ENCODE measurements around the gene RSAD2. TPM values are rescaled to one million over a fixed set of nuclear protein-coding genes. Genes with fewer than 3 reads are reported as not detected.
"Not testable (repeated sequence)": the region's sequence is repeated elsewhere in the genome, so short reads cannot be mapped to it uniquely, and the experiment has no call there.

Gene RSAD2
- total RNA-seq, 1 donor from 2014 or later: 25.7 TPM

DNA sequence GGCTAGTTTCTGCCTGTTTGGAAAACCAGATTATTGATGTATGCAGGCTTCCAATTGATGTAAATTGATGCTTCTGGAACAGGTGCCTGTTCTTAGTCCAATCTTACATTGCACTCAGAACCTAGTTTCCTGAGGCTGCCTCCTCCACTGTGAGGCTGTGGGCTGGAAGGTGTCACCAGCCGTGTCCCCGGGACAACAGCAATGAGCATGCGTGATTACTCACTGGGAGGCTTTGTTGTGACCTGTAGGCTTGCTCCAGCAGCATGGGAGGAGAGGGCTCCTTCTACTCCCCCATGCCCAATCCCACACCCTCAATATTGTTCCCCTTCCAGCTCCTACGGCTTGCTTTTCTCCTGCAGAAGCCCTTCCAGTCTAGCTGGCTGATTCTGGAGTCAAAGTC is 11.1 kb downstream of the RSAD2 start:
- H3K27ac ChIP-seq: no peak overlapping the region
- no peaks in the 10 kb centered on the region for H3K36me3 ChIP-seq
- no peaks in the 10 kb centered on the region for H3K27me3 ChIP-seq
- DNase-seq (no peak), ATAC-seq (no peak)
- TF ChIP-seq, protein P1, sequence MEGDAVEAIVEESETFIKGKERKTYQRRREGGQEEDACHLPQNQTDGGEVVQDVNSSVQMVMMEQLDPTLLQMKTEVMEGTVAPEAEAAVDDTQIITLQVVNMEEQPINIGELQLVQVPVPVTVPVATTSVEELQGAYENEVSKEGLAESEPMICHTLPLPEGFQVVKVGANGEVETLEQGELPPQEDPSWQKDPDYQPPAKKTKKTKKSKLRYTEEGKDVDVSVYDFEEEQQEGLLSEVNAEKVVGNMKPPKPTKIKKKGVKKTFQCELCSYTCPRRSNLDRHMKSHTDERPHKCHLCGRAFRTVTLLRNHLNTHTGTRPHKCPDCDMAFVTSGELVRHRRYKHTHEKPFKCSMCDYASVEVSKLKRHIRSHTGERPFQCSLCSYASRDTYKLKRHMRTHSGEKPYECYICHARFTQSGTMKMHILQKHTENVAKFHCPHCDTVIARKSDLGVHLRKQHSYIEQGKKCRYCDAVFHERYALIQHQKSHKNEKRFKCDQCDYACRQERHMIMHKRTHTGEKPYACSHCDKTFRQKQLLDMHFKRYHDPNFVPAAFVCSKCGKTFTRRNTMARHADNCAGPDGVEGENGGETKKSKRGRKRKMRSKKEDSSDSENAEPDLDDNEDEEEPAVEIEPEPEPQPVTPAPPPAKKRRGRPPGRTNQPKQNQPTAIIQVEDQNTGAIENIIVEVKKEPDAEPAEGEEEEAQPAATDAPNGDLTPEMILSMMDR (IDR thresholded peaks at IDR 0.05): no peak
- intact Hi-C loops (cut with DNase I): no loop called here
- no peak overlapping the region for H3K4me3 ChIP-seq
- H3K9me3 ChIP-seq: no peaks in the 10 kb centered on the region
- H3K4me1 ChIP-seq: no peaks in the 10 kb centered on the region

GRCh38 chr2:6893876-6894482 is 16.4 kb downstream of the RSAD2 start:
- H3K4me1 ChIP-seq: no peaks in the 10 kb centered on the region
- intact Hi-C loops (cut with DNase I): no loop called here
- H3K27me3 ChIP-seq: no peaks in the 10 kb centered on the region
- ATAC-seq (no peak), DNase-seq (no peak)
- TF ChIP-seq, protein P1 (IDR thresholded peaks at IDR 0.05): no peak
- no peaks in the 10 kb centered on the region for H3K36me3 ChIP-seq
- H3K27ac ChIP-seq: no peak overlapping the region
- no peak overlapping the region for H3K4me3 ChIP-seq
- H3K9me3 ChIP-seq: no peaks in the 10 kb centered on the region

DNA sequence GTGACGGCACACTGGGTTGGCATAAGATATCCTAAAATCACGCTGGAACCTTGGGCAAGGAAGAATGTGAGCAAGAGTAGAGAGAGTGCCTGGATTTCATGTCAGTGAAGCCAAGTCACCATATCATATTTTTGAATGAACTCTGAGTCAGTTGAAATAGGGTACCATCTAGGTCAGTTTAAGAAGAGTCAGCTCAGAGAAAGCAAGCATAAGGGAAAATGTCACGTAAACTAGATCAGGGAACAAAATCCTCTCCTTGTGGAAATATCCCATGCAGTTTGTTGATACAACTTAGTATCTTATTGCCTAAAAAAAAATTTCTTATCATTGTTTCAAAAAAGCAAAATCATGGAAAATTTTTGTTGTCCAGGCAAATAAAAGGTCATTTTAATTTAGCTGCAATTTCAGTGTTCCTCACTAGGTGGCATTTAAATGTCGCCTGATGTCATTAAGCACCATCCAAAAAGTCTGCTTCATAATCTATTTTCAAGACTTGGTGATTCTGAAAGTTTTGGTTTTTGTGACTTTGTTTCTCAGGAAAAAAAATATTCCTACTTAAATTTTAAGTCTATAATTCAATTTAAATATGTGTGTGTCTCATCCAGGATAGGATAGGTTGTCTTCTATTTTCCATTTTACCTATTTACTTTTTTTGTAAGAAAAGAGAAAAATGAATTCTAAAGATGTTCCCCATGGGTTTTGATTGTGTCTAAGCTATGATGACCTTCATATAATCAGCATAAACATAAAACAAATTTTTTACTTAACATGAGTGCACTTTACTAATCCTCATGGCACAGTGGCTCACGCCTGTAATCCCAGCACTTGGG is 19.6 kb downstream of the RSAD2 start:
- H3K36me3 ChIP-seq: no peaks in the 10 kb centered on the region
- H3K4me1 ChIP-seq: no peaks in the 10 kb centered on the region
- no peaks in the 10 kb centered on the region for H3K9me3 ChIP-seq
- no peak overlapping the region for H3K27ac ChIP-seq
- intact Hi-C loops (cut with DNase I): no loop called here
- ATAC-seq (no peak), DNase-seq (no peak)
- no peaks in the 10 kb centered on the region for H3K27me3 ChIP-seq
- TF ChIP-seq, protein P1 (IDR thresholded peaks at IDR 0.05): peak; percentile 73
- H3K4me3 ChIP-seq: no peak overlapping the region

DNA sequence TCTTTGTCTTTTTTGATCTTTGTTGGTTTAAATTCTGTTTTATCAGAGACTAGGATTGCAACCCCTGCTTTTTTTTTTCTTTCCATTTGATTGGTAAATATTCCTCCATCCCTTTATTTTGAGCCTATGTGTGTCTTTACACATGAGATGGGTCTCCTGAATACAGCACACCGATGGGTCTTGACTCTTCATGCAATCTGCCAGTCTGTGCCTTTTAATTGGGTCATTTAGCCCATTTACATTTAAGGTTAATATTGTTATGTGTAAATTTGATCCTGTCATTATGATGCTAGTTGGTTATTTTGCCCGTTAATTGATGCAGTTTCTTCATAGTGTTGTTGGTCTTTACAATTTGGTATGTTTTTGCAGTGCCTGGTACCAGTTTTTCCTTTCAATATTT is 25.0 kb downstream of the RSAD2 start:
- H3K27me3 ChIP-seq; ATAC-seq; H3K36me3 ChIP-seq; H3K4me3 ChIP-seq; H3K4me1 ChIP-seq; intact Hi-C loops (cut with DNase I); H3K27ac ChIP-seq; H3K9me3 ChIP-seq; DNase-seq: not testable (repeated sequence)

- H3K27me3 ChIP-seq: no peaks in the 10 kb centered on the region
- TF ChIP-seq, protein P1 (IDR thresholded peaks at IDR 0.05): no peak
- no peaks in the 10 kb centered on the region for H3K4me1 ChIP-seq
- H3K4me3 ChIP-seq: no peak overlapping the region
- ATAC-seq (no peak), DNase-seq (no peak)
- H3K36me3 ChIP-seq: no peaks in the 10 kb centered on the region
- no peaks in the 10 kb centered on the region for H3K9me3 ChIP-seq
- H3K27ac ChIP-seq: no peak overlapping the region
- intact Hi-C loops (cut with DNase I): no loop called here
These were observed 28.1 kb downstream of the RSAD2 start for GRCh38 chr2:6905668-6906067.

DNA sequence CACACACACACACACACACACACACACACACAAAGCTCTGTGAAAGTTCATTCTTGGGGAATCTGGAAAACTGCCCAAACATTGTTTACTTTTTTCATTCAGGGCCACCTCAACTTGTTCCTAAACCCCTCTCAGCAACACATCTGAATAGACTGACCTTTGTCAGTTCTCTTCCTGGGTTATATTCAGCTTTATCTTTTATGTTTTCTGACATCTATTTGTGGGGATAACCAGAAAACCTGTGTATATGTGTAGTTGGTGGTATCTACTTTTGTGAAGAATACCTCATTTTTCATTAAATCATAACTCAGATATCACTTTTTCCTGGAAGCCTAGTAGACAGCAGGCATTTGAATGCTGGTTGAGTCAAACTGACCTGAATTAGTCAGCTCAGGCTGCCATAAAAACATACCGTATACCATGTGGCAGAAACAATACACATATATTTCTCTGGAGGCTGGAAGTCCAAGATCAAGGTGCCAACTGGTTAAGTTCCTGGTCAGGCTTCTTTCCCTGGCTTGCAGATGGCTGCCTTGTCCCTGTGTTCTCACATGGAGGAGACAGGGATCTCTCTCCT is 28.7 kb downstream of the RSAD2 start:
- intact Hi-C loops (cut with DNase I): no loop called here
- Histone ChIP-seq H3K27ac (no peak overlapping the region), H3K4me1 (no peaks in the 10 kb centered on the region), H3K27me3 (no peaks in the 10 kb centered on the region), H3K4me3 (no peak overlapping the region), H3K36me3 (no peaks in the 10 kb centered on the region), H3K9me3 (no peaks in the 10 kb centered on the region)
- ATAC-seq: no peak
- TF ChIP-seq, protein P1 (IDR thresholded peaks at IDR 0.05): no peak
- no peak for DNase-seq

All from upper lobe of right lung (tissue), 1 donor.